HepG2 (cell line): ENCODE measurements around the gene CRYGS. TPM values are rescaled to one million over a fixed set of nuclear protein-coding genes. Genes with fewer than 3 reads are reported as not detected.

ENCODE experiments used
- ATAC-seq: fragments of 200-7000 bp; cut with Tn5 transposase; 3 replicates; pipeline ENCODE4 v1.9.1; 2020; ENCODE audit warnings: mild to moderate bottlenecking, moderate library complexity
- BruUV-seq: library from RNA; stranded (reverse); fragments of 400-500 nt; replicated peaks from 2 replicates; lab custom pipeline; 2021; lab: Mats Ljungman, UMichigan
- CTCF ChIA-PET: fragments of 300-600 bp; formaldehyde crosslinking; extraction: SDS; loops from one replicate; lab custom pipeline; 2021; ENCODE audit warnings: low total read pairs, inconsistent platforms, low intra/inter-chr PET ratio; lab: Yijun Ruan, JAX
- POLR2A ChIA-PET: fragments of 350-600 bp; sonication (Branson Sonifier 250); formaldehyde crosslinking; loops from one replicate; lab custom pipeline; 2020; ENCODE audit warnings: antibody characterized with exemption, inconsistent platforms; lab: Yijun Ruan, JAX
- DNase-seq: peaks from one replicate; pipeline ENCODE4 v3.0.0-alpha.2; 2015; ENCODE audit warnings: low spot score
- FAIRE-seq: peaks from 3 replicates; lab custom pipeline; 2011; peaks lifted over from hg19 to GRCh38; lab: Jason Lieb, UNC
- H2AFZ ChIP-seq: one replicate; pipeline ENCODE4 v1.6.1; 2011; ENCODE audit warnings: low read length, inconsistent platforms
- H3K27ac ChIP-seq: fragments of 300-600 bp; 3 replicates; pipeline ENCODE4 v1.8.0; 2011; ENCODE audit warnings: mixed run types, mild to moderate bottlenecking, mixed read lengths, low read length, inconsistent platforms; ENCODE audit not compliant: insufficient read depth; ENCODE audit errors: extremely low read length
- H3K27me3 ChIP-seq, 2 experiments: fragments of 200-600 bp in 1 of 2; 2 replicates in 1 of 2; 3 replicates in 1 of 2; pipeline versions ENCODE4 v1.6.0 to v1.8.0; 2011; ENCODE audit warnings: low read length in 2 of 2, mild to moderate bottlenecking in 2 of 2, moderate library complexity in 2 of 2, inconsistent platforms in 1 of 2; ENCODE audit not compliant: insufficient read depth in 2 of 2, control insufficient read depth in 1 of 2
- H3K36me3 ChIP-seq, 2 experiments: fragments of 200-600 bp in 1 of 2; replicated peaks in 1 of 2; 2 replicates in 1 of 2; 3 replicates in 1 of 2; pipeline versions ENCODE4 v1.5.1 to v1.8.0; 2011; ENCODE audit warnings: low read length in 2 of 2, inconsistent platforms in 1 of 2; ENCODE audit not compliant: insufficient read depth in 2 of 2, control insufficient read depth in 1 of 2
- H3K4me1 ChIP-seq: 2 replicates; pipeline ENCODE4 v1.5.1; 2012; ENCODE audit warnings: low read length, inconsistent platforms; ENCODE audit not compliant: insufficient read depth
- H3K4me2 ChIP-seq: 2 replicates; pipeline ENCODE4 v1.6.0; 2011; ENCODE audit warnings: low read depth, low read length, inconsistent platforms
- H3K4me3 ChIP-seq, 3 experiments: fragments of 200-600 bp in 1 of 3; sonication (generic), shearing (Covaris generic) in 1 of 3; replicated peaks in 1 of 3; 2 replicates each; pipeline ENCODE4 v1.5.1; 2011 to 2016; ENCODE audit warnings: low read length in 3 of 3, inconsistent platforms in 2 of 3, low read depth in 2 of 3, mild to moderate bottlenecking in 2 of 3, control low read depth in 1 of 3, mixed read lengths in 1 of 3; ENCODE audit not compliant: insufficient read depth in 1 of 3
- H3K79me2 ChIP-seq: one replicate; pipeline ENCODE4 v1.6.1; 2011; ENCODE audit warnings: low read length, inconsistent platforms; ENCODE audit not compliant: insufficient read depth
- H3K9ac ChIP-seq: 2 replicates; pipeline ENCODE4 v1.6.0; 2011; ENCODE audit warnings: mild to moderate bottlenecking, low read depth, low read length, inconsistent platforms; ENCODE audit not compliant: insufficient read depth
- H3K9me3 ChIP-seq: 2 replicates; pipeline ENCODE4 v1.5.1; 2012; ENCODE audit warnings: mild to moderate bottlenecking, low read length
- H4K20me1 ChIP-seq: 2 replicates; pipeline ENCODE4 v1.6.0; 2011; ENCODE audit warnings: inconsistent platforms, mild to moderate bottlenecking, low read length, moderate library complexity; ENCODE audit not compliant: insufficient read depth
- ATF7 ChIP-seq, 2 experiments: fragments of 450-650 bp in 1 of 2; sonication (generic) in 1 of 2; formaldehyde crosslinking in 1 of 2; IDR thresholded peaks; 2 replicates each; pipeline versions ENCODE4 v1.4.0 to v1.6.1; 2016 to 2020; ENCODE audit warnings: antibody characterized with exemption in 1 of 2, mild to moderate bottlenecking in 1 of 2, missing genetic modification reagents in 1 of 2
- CEBPB ChIP-seq: IDR thresholded peaks from 2 replicates; pipeline ENCODE4 v1.6.1; 2011; ENCODE audit warnings: low read depth, low read length, improper control_type of control experiment, borderline replicate concordance
- ELF1 ChIP-seq: sonication (generic); formaldehyde crosslinking; IDR thresholded peaks from 2 replicates; pipeline ENCODE4 v1.4.0; 2020; ENCODE audit warnings: missing genetic modification reagents
- ETV5 ChIP-seq: IDR thresholded peaks from 2 replicates; pipeline ENCODE4 v1.6.1; 2018; ENCODE audit warnings: missing biosample characterization, missing genetic modification reagents, inconsistent platforms, borderline replicate concordance
- FOSL2 ChIP-seq: sonication (generic); formaldehyde crosslinking; IDR thresholded peaks from 2 replicates; pipeline ENCODE4 v1.4.0; 2020; ENCODE audit warnings: missing genetic modification reagents
- HMG20A ChIP-seq: IDR thresholded peaks from 2 replicates; pipeline ENCODE4 v1.6.1; 2016; ENCODE audit warnings: borderline replicate concordance
- HNF4G ChIP-seq, 2 experiments: sonication (generic) in 1 of 2; formaldehyde crosslinking in 1 of 2; IDR thresholded peaks; 2 replicates each; pipeline versions ENCODE4 v1.4.0 to v1.6.1; 2011 to 2020; ENCODE audit warnings: borderline replicate concordance in 2 of 2, low read depth in 2 of 2, mild to moderate bottlenecking in 2 of 2, low read length in 1 of 2, missing genetic modification reagents in 1 of 2, moderate library complexity in 1 of 2
- MAX ChIP-seq: IDR thresholded peaks from 2 replicates; pipeline ENCODE4 v1.6.1; 2012; ENCODE audit warnings: inconsistent platforms
- NCOR1 ChIP-seq: fragments of 200-600 bp; sonication (generic); IDR thresholded peaks from 2 replicates; pipeline ENCODE4 v1.7.0; 2017; ENCODE audit warnings: antibody characterized with exemption, low read length, borderline replicate concordance
- SALL2 ChIP-seq: sonication (generic); formaldehyde crosslinking; IDR thresholded peaks from 2 replicates; pipeline ENCODE4 v1.8.1; 2023; ENCODE audit warnings: mild to moderate bottlenecking, missing genetic modification reagents, inconsistent platforms
- SAP130 ChIP-seq: IDR thresholded peaks from 2 replicates; pipeline ENCODE4 v1.6.1; 2016; ENCODE audit warnings: low read depth
- SOX5 ChIP-seq: IDR thresholded peaks from 2 replicates; pipeline ENCODE4 v1.6.1; 2016; ENCODE audit warnings: borderline replicate concordance
- SPEN ChIP-seq: sonication (generic); formaldehyde crosslinking; IDR thresholded peaks from 2 replicates; pipeline ENCODE4 v1.5.1; 2020; ENCODE audit warnings: low read depth, mild to moderate bottlenecking, missing genetic modification reagents
- ZKSCAN8 ChIP-seq: IDR thresholded peaks from 2 replicates; pipeline ENCODE4 v1.6.1; 2016; ENCODE audit warnings: borderline replicate concordance, missing genetic modification reagents, missing compliant biosample characterization
- WGBS: methylation state at CpG from one replicate; pipeline ENCODE4 v1.1.6; 2017; ENCODE audit warnings: low lambda C conversion rate; 5-methylcytosine and 5-hydroxymethylcytosine counted together
- in situ Hi-C: cut with HindIII; loops from 2 replicates; pipeline ENCODE4 v1.10.0; 2017; ENCODE audit warnings: low pct_unique_long_range_greater_than_20kb; ENCODE audit not compliant: extremely low pct_ligation_motif_present
- intact Hi-C: fragments of 100-400 bp; cut with micrococcal nuclease; formaldehyde crosslinking; loops from one replicate; pipeline ENCODE4 v1.10.0; 2022; ENCODE audit not compliant: unreplicated experiment
- polyA plus RNA-seq, 8 experiments: library from polyadenylated mRNA; depleted of rRNA in 3 of 8; stranded (reverse) in 7 of 8; unstranded in 1 of 8; fragments of >200 nt; fragmentation: Illumina TruSeq in 4 of 8; extraction: Trizol in 4 of 8; gene quantifications; 2 replicates each; pipeline versions ENCODE4 v1.2.1 to v1.2.3, GENCODE V29; 2011 to 2016; ENCODE audit warnings: low read depth in 4 of 8, missing spikeins in 1 of 8, mixed read lengths in 1 of 8; ENCODE audit not compliant: insufficient read depth in 1 of 8
- total RNA-seq, 5 experiments: library from RNA; depleted of rRNA; stranded (reverse); fragments of >200 nt; fragmentation: Illumina TruSeq; extraction: Trizol; gene quantifications; 2 replicates each; pipeline ENCODE4 v1.2.3, GENCODE V29; 2016; ENCODE audit warnings: low read depth in 1 of 5
- TF ChIP-seq, protein P1 (sequence below): IDR thresholded peaks from 2 replicates; pipeline ENCODE4 v1.6.1; 2016; ENCODE audit warnings: mild to moderate bottlenecking
- TF ChIP-seq, protein P2 (sequence below): sonication (generic); formaldehyde crosslinking; IDR thresholded peaks from 2 replicates; pipeline ENCODE4 v1.4.0; 2020; ENCODE audit warnings: missing genetic modification reagents
- TF ChIP-seq, protein P3 (sequence below): IDR thresholded peaks from 2 replicates; pipeline ENCODE4 v1.6.1; 2016; ENCODE audit warnings: low read depth

Gene CRYGS
- total and polyA plus RNA-seq, 2 of the 13 experiments (the other 11 are each of a cell fraction or from before 2014, with no cell fraction given) = 2.1 to 6.7 TPM

GRCh38 chr3:186552408-186553031 lies 8.3 kb upstream of the CRYGS start:
- peak; percentile 68 for DNase-seq
- ChIA-PET POLR2A (interaction anchor here (0.6 to 1.1 kb wide), 4 partner anchors 16 to 274 kb away, joined by 3 to 5 read pairs (median 3); no protein-coding TSS in a partner anchor), CTCF (no interaction called here)
- H4K20me1 ChIP-seq = no peaks in the 10 kb centered on the region
- H3K27me3 ChIP-seq = no peaks in the 10 kb centered on the region
- no peaks in the 10 kb centered on the region for H3K9me3 ChIP-seq
- WGBS = 38% methylated on average over 5 of the region's 5 CpGs
- peak; percentile 51 for ATAC-seq
- H3K79me2 ChIP-seq = no peaks in the 10 kb centered on the region
- H3K4me1 ChIP-seq = peaks cover 21% of the 10 kb centered on the region
- intact Hi-C loops (loop anchor here (2.0 kb wide), 1 partner anchor 268 kb away; no protein-coding TSS in a partner anchor), in situ Hi-C loops (no loop called here)
- peak overlapping the region; percentile 40 for H3K4me2 ChIP-seq
- TSS peak; percentile 52 for BruUV-seq
- no peak overlapping the region for H2AFZ ChIP-seq
- peaks cover 3 to 29% of the 10 kb centered on the region in 2 experiments; a peak in 4 of 5 replicates for H3K36me3 ChIP-seq
- H3K27ac ChIP-seq = peak overlapping the region; percentile 56
- FAIRE-seq = peak; percentile 71
- H3K4me3 ChIP-seq = no peak overlapping the region
- H3K9ac ChIP-seq = peak overlapping the region; percentile 32
- TF ChIP-seq HMG20A (CRISPR knock-in tag) (peak; percentile 88; the same call in 1 of the 2 replicates), FOSL2 (CRISPR knock-in tag) (peak; percentile 71; the same call in 1 of the 2 replicates), HNF4G (IDR thresholded peaks at IDR 0.05; ENCODE audit: borderline replicate concordance, low read depth, low read length) (peak; percentile 39; the same call in 1 of the 2 replicates), HNF4G (CRISPR knock-in tag; IDR thresholded peaks at IDR 0.05; ENCODE audit: borderline replicate concordance, low read depth) (no peak), ATF7 (IDR thresholded peaks at IDR 0.05) (0 out of 2 replicates have a peak, but pooled peaks have one; percentile 19), ATF7 (CRISPR knock-in tag; IDR thresholded peaks at IDR 0.05) (no peak), MAX (peak; percentile 17; the same call in 1 of the 2 replicates), SOX5 (CRISPR knock-in tag) (peak; percentile 73; the same call in 1 of the 2 replicates), SALL2 (CRISPR knock-in tag) (no peak), SAP130 (CRISPR knock-in tag) (peak; percentile 54), NCOR1 (peak; percentile 83; the same call in 1 of the 2 replicates), SPEN (CRISPR knock-in tag) (no peak), ETV5 (CRISPR knock-in tag) (0 out of 2 replicates have a peak, but pooled peaks have one; percentile 17), ELF1 (CRISPR knock-in tag) (0 out of 2 replicates have a peak, but pooled peaks have one; percentile 55), CEBPB (peak; percentile 56; the same call in 1 of the 2 replicates), ZKSCAN8 (peak; percentile 68; the same call in 1 of the 2 replicates)
- TF ChIP-seq, protein P1, sequence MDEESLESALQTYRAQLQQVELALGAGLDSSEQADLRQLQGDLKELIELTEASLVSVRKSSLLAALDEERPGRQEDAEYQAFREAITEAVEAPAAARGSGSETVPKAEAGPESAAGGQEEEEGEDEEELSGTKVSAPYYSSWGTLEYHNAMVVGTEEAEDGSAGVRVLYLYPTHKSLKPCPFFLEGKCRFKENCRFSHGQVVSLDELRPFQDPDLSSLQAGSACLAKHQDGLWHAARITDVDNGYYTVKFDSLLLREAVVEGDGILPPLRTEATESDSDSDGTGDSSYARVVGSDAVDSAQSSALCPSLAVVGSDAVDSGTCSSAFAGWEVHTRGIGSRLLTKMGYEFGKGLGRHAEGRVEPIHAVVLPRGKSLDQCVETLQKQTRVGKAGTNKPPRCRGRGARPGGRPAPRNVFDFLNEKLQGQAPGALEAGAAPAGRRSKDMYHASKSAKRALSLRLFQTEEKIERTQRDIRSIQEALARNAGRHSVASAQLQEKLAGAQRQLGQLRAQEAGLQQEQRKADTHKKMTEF (CRISPR knock-in tag) = peak; percentile 49; the same call in 1 of the 2 replicates
- TF ChIP-seq, protein P2, sequence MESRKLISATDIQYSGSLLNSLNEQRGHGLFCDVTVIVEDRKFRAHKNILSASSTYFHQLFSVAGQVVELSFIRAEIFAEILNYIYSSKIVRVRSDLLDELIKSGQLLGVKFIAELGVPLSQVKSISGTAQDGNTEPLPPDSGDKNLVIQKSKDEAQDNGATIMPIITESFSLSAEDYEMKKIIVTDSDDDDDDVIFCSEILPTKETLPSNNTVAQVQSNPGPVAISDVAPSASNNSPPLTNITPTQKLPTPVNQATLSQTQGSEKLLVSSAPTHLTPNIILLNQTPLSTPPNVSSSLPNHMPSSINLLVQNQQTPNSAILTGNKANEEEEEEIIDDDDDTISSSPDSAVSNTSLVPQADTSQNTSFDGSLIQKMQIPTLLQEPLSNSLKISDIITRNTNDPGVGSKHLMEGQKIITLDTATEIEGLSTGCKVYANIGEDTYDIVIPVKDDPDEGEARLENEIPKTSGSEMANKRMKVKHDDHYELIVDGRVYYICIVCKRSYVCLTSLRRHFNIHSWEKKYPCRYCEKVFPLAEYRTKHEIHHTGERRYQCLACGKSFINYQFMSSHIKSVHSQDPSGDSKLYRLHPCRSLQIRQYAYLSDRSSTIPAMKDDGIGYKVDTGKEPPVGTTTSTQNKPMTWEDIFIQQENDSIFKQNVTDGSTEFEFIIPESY (CRISPR knock-in tag) = no peak
- TF ChIP-seq, protein P3, sequence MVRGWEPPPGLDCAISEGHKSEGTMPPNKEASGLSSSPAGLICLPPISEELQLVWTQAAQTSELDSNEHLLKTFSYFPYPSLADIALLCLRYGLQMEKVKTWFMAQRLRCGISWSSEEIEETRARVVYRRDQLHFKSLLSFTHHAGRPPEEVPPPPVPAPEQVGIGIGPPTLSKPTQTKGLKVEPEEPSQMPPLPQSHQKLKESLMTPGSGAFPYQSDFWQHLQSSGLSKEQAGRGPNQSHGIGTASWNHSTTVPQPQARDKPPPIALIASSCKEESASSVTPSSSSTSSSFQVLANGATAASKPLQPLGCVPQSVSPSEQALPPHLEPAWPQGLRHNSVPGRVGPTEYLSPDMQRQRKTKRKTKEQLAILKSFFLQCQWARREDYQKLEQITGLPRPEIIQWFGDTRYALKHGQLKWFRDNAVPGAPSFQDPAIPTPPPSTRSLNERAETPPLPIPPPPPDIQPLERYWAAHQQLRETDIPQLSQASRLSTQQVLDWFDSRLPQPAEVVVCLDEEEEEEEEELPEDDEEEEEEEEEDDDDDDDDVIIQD (CRISPR knock-in tag) = peak; percentile 31; the same call in 1 of the 2 replicates
